GM21737 (cell line): Measurements from ENCODE around the gene AFF3.
"Not testable (repeated sequence)": the region's sequence is repeated elsewhere in the genome, so short reads cannot be mapped to it uniquely, and the experiment has no call there.

Experiments
- ATAC-seq: cut with Tn5 transposase; IDR thresholded peaks from one replicate; pipeline ENCODE4 v1.9.1; 2021; ENCODE audit warnings: mild to moderate bottlenecking, moderate library complexity; ENCODE audit not compliant: unreplicated experiment

AFF3 gene

DNA sequence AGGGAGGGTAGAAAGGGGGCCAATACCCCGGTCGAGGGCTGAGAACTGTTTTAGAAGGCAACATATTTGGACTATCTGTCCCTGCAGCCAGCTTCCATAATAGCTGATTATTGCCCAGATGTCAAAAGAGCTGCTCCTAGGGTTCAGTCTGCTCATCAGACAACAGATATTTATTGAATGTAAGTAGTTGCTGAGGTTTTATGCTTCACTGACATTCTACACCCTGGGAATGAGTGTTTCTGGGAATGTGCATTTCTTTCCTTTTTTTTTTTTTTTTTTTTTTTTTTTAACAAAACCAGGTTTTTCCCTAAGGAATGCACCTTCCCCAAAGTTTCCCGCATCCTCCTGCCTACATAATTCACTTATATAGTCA lies 33.8 kb downstream of the AFF3 start:
- ATAC-seq: not testable (repeated sequence)

DNA sequence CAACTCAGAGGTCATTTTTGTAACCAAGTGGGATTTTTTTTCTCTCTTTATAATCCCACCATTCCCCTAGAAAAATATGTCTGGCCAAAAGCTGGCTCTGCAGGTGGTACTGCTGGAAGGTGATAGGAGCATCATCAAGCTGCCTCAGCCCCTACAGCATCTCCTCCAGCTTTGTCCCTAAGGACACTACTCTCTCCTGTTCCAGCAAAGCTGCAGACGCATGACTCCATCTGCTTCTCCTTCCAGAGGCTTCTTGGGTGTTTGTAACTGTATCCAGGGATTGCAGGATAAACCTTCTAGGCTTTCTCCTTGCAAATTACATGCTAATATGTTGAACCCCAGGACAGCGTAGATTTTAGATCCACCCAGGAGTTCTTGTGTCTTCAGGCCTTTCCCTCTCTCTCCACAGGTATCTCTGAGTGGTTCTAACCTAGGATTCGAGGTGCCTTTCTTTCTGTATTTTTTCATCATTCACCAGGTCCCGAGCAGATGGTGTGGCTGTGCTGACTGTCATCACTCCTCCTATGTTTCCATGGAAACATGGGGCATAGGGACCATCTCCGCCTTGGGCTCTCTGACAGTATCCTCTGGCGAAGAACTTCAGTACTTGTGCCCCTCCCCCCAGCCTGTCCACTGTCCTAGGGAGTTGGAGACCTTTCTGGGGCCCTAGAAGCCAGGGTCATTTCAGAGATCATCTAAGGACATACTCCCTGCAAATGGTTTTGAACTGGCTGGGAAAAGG lies 34.3 kb downstream of the AFF3 start:
- no peak for ATAC-seq

DNA sequence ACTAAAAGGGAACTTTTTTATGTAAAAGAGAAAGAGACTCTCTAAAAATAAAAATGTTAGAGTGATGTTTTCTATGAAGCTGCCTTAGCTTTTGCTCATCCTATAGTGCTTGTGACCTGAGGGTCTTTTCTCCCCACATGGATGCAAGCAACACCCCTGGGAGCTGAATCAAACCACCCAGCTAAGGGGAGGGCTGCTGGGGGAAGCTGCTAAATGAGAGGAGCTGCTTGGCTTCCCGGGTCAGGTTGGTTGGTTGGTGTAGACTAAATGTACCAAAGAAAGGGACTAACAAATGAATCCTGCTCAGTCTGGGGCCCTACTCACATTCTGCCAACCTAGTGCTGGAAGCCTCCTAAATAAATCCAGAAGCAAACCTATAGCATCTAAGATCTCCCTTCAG lies 35.0 kb downstream of the AFF3 start:
- ATAC-seq: no peak

DNA sequence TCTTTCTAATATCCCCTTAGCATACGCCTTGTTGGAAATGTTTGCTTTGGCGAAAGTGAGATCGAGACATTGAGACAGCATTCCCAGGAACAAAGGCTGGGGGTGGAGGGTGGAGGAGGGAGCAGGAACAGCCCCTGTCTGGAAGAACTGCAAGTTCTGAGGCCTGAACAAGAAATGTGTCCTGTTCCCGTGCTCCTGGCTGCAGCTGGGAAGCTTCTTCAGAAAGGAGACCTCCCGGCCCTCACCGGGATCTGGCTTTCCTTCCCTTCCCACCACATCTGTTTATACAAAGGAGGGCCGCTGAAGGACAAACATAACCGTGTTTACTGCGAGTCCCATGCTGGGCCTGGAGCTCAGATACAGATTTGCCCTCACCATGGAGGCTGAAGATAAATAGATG lies 35.9 kb downstream of the AFF3 start:
- ATAC-seq: no peak

DNA sequence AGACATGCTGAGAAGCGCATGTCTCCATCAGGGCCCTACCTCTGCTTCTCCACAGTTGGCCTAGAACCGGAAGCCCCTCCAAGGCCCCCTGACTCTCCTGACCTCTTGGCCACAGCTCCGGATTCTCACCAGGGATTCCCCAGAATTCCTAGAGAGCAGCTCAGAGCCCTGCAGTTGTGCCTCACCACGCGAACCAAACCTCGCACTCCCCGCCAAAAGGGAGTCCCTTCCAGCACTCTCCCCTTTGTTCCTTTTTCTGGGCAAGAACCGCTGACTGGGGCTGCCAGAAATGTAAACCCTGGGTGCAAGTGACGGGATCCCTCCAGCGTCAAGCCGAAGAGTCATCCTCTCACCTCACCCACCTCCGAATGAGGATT lies 36.7 kb downstream of the AFF3 start:
- ATAC-seq: no peak

DNA sequence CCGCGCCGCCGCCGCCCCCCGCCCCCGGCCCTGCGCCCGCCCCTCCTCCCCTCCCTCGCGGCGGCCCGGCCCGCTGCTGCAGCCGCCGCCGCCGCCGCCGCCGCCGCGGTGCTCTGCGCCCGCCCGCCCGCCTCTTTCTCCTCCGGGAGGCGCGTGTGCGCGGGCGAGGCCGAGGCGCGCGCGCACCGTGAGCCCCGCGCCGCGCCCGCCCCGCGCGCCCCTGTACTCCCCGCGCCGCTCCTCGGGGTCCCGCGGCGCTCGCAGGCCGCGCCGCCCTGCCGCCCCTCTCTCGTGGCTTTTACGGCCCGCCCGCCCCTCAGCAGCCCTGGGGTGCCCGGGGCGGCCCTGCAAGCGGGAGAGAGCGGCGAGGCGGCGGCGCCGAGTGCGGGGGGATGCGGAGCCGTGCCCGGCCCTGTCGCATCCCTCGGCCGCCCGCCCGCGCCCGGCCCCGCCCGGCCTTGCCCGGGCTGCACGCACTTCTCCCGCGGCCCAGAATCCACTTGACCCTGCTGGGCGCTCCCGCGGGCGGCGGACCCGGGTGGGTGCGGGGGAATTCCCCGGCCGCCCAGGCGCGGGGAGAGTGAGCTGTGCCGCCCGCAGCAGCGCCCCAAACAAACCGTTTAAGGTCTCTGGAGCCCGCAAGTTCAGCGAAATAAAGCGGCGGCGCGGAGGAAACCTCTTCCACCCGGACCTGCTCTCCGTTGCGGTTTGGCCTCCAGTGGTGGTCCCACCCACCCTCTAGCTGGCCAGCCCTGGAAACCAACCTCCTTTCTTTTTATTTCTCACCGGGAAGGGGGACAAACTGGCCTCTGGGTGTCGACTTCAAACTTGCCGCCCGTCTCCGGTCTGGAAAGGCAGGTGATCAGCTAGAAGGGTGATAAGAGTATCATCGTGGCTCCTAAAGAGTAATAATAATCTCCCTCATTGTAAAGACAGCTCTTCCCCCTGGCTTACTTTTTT lies 37.4 kb downstream of the AFF3 start:
- no peak for ATAC-seq

DNA sequence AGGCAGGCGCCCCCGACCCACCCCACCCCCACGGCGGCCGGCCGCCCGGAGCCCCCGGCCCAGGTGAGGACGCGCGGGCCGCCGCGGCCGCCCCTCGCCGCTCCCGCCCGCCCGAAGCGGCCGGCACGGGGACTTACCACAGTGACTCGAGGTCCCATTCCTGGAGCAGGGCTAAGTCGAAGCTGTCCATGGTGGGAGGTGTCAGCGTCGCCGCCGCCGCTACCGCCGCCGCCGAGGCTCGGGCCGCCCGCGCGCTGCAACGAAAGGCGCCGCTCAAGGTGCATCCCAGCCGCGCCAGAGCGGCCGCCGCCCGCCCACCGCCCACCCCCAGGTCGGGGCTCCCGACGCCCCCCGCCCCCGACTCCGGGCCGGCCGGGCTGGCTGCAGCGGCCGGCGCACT lies 38.1 kb downstream of the AFF3 start:
- not testable (repeated sequence) for ATAC-seq

DNA sequence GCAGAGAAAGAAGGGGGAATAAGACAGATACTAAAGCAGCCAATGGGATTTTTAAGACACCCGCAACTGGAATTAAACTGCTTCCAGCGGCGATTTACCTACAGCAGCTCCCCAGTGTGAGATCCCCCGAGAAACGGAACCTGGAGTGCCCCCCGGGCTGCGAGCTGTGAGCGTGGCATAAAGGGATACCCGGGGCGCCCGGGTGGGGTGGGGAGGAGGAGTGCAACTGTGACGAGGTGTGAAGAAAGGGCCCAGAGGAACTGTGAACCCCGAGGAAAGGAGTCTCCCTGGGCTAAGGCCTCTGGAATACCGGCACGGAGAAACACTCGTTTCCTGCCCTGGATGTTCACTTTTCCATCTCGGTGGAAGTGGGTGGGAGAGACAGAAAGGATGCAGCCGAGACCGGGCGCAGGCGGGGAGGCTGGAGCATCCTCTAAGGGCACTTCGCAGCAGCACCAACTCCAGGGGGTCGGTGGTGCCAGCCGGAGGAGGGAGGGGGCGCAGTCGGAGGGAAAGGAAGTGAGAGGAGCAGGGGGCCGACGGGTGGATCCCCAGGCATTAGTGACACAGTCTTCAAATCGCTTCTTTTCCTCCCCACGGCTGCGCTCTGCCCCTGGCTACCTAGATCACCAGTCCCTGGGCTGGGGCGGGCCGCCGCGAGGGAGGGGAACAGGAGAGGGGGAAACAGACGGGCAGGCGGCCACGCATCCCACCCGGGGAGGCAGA lies 38.7 kb downstream of the AFF3 start:
- not testable (repeated sequence) for ATAC-seq

DNA sequence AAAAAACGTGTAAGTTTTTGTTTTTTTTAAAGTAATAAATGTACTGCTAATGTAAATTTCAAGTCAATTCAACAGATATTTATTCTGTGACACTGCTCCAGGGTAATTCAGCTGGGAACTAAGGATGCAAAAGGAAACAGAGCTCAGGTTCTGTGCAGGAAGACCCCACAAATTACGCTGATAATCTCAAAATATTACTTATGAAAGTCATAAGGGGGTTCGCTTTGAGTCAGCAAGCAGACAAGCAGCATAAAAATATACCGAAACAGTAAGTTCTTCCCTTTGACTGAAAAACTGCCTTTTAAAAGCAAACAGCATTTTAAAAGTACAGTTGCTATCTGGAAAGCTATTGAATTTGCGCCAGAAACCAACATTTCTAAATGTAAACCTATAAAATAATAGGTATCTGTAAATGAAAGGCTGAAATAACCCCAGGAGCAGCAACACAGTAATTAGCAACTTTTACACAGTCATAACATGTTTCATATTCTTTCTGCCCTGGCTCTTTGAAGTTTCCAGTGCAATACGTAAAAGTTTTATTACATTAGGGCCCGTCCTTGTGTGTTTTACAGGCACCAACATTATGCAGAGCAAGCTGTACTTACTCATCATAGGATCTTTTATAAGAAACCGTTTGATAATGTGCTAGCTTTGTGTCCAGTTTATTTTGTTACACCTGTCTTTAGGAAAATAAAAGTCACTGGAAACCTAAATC lies 39.8 kb downstream of the AFF3 start:
- not testable (repeated sequence) for ATAC-seq

DNA sequence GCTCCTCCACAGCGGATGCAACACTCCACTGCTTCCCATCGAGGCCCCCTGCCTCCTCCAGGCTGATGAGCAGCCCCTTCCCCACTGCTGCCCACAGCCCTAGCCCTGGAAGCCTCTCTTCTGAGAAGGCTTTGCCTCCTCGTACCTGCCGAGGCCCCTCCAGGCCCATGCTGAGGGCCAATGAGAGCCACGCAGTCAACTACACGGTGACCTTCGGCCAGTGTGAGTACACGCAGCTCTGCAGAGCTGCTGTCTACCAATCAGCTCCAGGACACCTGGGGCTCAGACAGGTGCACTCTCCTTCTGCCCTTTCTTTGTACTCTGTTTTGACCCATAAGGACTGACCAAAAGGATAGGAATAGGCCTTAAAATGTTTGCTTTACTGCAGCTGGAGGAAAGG lies 43.5 kb downstream of the AFF3 start:
- ATAC-seq: not testable (repeated sequence)

DNA sequence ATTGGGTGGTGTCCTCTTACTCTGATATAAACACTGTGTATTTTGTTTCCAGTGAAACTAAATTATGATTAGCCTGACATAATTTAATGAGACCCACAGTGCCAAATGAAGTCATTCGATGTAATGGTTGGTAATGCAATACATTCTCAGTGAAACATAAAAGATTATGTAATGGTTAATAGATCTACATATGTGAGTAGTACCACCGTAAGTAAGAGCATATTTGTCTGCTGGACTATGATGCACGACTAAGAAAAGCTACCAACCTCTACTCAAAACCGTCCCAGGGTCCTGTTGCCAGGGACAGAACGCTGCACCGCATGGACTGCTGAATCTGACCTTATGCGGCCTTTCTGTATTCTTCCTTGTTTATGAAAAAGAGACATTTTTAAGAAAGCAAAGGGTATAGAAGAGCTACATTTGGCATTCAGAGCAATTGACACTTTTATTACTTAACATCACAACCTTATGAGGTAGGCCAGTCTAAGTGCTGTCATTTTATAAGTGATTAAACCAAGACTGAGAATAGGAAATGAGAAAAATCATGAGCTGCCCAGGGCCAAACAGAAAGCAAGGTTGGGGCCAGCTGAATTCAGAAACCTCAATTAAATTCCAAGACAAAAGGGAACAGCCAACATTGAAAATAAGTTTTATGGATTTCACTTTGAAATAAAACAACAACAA lies 44.6 kb downstream of the AFF3 start:
- ATAC-seq: not testable (repeated sequence)

DNA sequence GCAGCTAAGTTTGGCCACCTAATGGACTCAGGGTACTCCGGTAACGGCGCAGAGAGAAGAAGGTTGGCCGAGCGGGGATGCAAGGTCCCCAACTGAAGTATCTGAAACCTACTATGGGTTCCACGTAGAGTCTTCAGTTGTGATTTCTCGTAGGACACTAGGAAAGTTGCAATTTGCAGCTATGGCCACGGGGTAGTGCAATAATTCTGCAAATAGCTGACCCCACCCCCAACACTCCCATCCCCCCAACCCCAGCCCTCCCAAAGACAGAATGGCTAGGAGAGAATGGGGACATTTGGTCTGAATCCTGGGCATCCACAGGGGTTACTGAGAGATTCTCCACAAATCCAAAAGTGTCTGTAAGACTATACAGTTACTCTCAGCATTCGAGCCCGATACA lies 46.5 kb downstream of the AFF3 start:
- not testable (repeated sequence) for ATAC-seq

DNA sequence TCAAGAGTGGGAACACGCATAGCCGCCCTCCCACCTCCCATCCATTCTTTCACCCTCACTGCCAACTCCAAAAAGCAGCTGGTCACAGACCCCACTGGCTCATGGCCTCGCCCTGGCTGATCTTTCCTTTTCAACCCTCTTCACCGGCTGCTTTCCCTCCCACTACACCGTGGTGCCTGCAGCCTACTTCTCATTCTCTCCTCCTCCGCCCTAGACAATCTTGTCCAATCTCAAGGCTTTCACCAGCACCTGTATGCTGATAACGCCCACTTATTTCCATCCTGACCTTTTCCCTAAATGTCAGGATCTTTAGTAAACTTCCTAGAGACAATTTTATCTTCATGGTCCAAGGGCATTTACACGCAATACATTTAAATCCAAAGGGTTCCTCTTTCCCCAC lies 50.6 kb downstream of the AFF3 start:
- ATAC-seq: not testable (repeated sequence)

DNA sequence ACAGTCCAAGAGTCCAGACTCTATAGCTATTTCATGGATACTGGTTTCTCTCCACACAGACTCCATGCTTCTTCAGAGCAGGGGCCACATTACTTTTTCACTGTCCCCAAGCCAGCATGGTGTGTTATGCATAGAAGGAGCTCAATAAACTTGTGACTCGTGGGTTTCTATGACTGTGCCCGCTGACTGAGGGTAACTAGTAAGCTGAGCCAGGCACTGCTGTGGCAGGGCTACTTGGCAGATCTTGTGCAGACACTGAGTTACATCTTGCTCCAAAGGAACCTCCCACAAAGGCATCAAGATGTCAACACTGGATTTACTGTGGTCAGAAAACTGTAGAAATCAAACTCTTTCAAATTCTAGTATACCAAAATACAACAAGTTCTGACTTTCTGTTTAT lies 56.6 kb downstream of the AFF3 start:
- not testable (repeated sequence) for ATAC-seq

DNA sequence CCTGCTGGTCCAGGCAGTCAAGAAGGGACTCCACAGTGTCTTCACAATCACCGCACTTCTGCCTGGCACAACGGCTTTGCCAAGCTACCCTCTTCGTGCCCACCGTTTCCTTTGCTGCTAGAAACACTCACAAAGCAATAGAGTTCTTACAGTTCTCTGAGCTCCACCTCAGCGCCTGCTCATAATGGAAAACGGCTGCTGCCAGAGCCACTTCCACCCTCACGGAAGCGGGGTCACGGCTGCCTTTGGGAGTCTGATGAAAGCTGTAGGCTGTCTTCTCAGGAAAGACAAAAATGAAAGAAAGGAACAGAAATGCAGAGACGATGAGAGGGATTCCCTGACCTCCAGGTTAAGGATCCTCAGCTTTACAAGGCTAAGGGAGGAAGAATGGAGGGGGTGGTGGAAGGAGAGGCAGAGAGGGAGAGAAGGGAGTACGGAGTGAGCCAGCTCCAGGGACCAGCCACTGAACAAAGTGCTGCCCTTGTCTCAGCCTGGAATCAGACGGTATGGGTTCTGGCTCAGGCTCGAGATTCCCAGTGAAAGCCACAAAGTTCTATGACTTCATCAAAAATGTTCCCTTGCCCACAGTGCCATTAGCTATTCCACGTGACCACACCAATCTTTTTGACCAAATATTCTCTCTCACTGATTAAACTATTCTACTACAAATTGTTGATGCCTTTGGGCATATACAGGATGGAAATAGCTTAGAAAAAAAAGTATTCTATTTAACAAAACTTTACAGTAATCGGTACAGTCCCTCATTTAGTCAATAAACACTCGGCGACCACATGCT lies 58.8 kb downstream of the AFF3 start:
- ATAC-seq: not testable (repeated sequence)

DNA sequence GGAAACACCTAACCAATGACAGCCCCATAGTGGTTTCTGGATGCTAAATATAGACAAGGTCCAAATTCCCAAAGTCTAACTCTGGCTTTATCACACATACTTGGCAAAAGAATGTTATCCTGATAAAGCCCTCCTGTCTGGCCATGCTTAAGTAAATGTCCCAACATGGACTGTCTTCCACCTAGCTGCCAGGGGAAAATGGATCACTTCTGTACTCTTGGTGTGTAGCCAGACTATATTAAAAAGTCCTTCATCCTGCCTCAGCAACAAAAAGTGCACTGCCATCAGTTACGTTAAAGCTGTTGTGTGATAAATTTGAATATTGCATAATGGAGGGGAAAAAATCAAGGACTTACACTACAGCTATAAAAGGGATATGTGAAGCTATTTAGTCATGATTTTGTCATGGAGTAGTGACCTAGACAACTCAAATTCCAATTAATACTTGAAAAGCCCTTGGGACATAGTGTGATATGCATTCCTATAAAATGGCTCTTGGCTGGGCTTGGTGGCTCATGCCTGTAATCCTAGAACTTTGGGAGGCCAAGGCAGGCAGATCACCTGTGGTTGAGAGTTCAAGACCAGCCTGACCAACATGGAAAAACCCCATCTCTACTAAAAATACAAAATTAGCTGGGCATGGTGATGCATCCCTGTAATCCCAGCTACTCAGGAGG lies 60.0 kb downstream of the AFF3 start:
- not testable (repeated sequence) for ATAC-seq

DNA sequence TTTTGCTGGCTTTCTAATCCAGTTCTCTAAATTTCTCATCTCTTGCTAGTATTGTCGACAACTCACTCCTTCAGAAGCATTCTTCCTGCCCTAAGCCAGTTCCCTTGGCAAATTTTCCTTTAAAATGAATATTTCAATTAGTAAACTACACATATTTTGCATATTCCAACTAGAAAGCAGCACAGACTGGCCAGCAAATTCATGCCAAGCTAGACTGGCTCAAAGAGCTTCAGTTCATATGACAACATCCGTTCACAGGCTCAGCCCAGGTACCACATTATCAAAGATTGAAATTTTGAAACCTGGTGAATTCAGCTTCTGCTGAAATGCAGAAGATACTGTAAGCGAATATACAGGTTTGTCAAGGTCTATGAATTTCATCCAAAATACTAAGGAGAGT lies 64.5 kb downstream of the AFF3 start:
- no peak for ATAC-seq

DNA sequence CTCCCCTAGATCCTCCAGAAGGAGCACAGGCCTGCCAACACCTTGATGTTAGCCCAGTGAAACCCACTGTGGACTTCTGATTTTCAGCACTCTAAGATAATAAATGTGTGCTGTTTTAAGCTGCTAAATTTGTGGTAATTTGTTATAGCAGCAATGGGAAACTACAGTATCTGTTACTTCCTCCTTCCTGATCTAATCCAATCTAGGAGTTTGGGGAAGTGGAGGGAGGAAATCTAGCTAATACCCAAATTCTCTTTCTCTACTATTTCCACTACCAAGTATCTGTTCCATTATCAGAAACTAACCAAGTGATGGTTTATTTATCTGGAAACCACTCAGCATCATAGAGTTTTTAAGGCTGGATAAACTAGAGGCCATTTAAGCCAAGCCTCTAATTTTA lies 64.9 kb downstream of the AFF3 start:
- no peak for ATAC-seq

DNA sequence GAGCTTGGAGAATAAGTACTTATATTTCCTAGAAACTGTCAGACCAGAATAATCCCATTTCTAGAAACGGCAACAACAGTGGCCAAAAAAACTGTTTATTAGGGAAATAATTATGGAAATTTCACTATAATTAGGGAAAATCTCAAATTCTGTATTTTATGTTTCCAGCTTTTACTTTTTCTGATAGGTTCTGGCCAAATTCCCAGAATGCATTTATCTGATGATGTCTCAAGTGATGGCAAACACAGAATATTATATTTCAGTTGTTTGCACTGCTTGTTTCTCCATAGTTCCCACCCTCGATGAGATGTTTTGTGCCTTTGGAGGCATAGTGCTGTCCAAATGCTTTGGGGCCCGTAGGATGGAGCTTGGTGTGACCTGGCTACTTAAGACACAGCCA lies 66.9 kb downstream of the AFF3 start:
- ATAC-seq: no peak
